OCI-LY3 (cell line): Measurements from ENCODE around the gene CLPTM1.
A peak's percentile ranks its signal among the peaks of the same experiment; 100 is the strongest.

Source experiments
- H2AFZ ChIP-seq: fragments of 200-600, 300-600 bp; shearing (Covaris generic); 2 replicates; pipeline ENCODE4 v1.6.0; 2014; ENCODE audit warnings: antibody characterized with exemption, low read depth, low read length
- H3K27ac ChIP-seq: fragments of 200-600, 300-600 bp; sonication (generic); 2 replicates; pipeline ENCODE4 v1.5.1; 2014; ENCODE audit warnings: mild to moderate bottlenecking, low read length, moderate library complexity, mixed read lengths
- H3K27me3 ChIP-seq: fragments of 200-600, 300-600 bp; sonication (generic); 2 replicates; pipeline ENCODE4 v1.6.1; 2014; ENCODE audit warnings: low read depth, low read length, mixed read lengths
- H3K36me3 ChIP-seq: fragments of 200-600, 300-600 bp; sonication (generic); replicated peaks from 2 replicates; pipeline ENCODE3; 2014; ENCODE audit warnings: low read depth, low read length, mixed read lengths
- H3K4me1 ChIP-seq: fragments of 300-600, 200-600 bp; sonication (generic); 2 replicates; pipeline ENCODE4 v1.6.1; 2014; ENCODE audit warnings: low read length, mixed read lengths
- H3K4me2 ChIP-seq: fragments of 200-600, 300-600 bp; sonication (generic); 2 replicates; pipeline ENCODE4 v1.6.1; 2014; ENCODE audit warnings: low read length, mixed read lengths
- H3K4me3 ChIP-seq: fragments of 300-600, 200-600 bp; sonication (generic); 2 replicates; pipeline ENCODE4 v1.5.1; 2014; ENCODE audit warnings: antibody characterized with exemption, mild to moderate bottlenecking, low read length, moderate library complexity
- H3K79me2 ChIP-seq: fragments of 300-600, 200-600 bp; shearing (Covaris generic); 2 replicates; pipeline ENCODE4 v1.6.1; 2014; ENCODE audit warnings: mild to moderate bottlenecking, low read length, mixed read lengths
- H3K9ac ChIP-seq: fragments of 300-600, 200-600 bp; shearing (Covaris generic); 2 replicates; pipeline ENCODE4 v1.6.0; 2014; ENCODE audit warnings: mild to moderate bottlenecking, low read length, moderate library complexity
- H3K9me3 ChIP-seq: fragments of 200-600, 300-600 bp; shearing (Covaris generic); 2 replicates; pipeline ENCODE4 v1.6.1; 2014; ENCODE audit warnings: low read length, mixed read lengths; ENCODE audit not compliant: insufficient read depth
- H4K20me1 ChIP-seq: fragments of 200-600, 300-600 bp; sonication (generic); 2 replicates; pipeline ENCODE4 v1.6.1; 2016; ENCODE audit warnings: low read length, mixed read lengths; ENCODE audit not compliant: insufficient read depth
- EZH2phosphoT487 ChIP-seq: fragments of 200-600 bp; shearing (Covaris generic); IDR thresholded peaks from 2 replicates; pipeline ENCODE4 v1.6.1; 2018; ENCODE audit warnings: antibody characterized with exemption, mixed run types, low read depth
- TF ChIP-seq, protein P1 (sequence below): fragments of 200-600, 300-600 bp; sonication (generic); IDR thresholded peaks from 2 replicates; pipeline ENCODE4 v1.5.1; 2014; ENCODE audit warnings: antibody characterized with exemption, low read length, low read depth

Gene CLPTM1

DNA sequence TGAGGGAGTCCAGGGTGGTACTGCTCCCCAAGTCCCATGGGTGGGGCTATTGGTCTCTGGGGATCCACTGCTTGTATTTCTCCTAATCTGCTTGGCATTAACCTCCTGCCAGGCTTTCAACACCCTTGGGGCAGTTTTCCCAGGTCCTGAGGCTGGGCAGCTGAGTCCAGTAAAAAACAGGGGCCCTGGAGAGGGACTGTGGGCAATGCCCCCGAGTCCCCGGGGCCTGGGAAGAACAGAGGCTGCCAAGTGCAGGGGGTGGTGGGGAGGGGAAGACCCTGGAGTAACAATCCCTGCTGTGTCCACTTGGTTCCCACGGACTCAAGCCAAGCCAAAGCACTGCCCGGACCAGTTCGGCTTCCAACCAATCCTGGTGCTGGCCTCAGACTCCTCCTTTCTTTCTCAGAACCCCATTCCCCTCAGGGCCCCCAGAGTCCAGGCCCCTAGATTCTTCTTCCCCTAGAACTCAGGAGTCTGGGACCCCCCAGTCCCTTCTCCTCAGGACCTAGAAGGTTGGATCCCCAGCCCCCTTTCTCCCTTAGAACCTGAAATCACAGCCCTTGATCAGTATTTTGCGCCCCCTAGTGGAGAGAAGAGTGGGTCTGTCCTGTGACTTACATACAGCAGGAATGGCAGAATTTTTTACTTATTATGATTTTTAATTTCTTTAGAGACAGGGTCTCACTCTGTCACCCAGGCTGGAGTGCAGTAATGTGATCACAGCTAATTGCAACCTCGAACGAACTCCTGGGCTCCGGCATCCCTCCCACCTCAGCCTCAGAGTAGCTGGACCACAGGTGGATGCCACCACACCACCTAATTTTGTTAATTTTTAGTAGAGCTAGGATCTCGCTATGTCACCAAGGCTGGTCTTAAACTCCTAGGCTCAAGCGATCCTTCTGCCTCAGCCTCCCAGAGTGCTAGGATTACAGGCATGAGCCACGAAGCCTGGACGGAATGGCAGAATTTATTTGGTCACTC lies 3.7 kb upstream of the CLPTM1 start:
- H3K4me2 ChIP-seq: no peak overlapping the region
- H3K9me3 ChIP-seq: no peaks in the 10 kb centered on the region
- H4K20me1 ChIP-seq: peaks cover 11% of the 10 kb centered on the region
- no peak overlapping the region for H3K9ac ChIP-seq
- no peaks in the 10 kb centered on the region for H3K27me3 ChIP-seq
- peaks cover 13% of the 10 kb centered on the region for H3K4me1 ChIP-seq
- no peak for TF ChIP-seq EZH2phosphoT487
- TF ChIP-seq, protein P1, sequence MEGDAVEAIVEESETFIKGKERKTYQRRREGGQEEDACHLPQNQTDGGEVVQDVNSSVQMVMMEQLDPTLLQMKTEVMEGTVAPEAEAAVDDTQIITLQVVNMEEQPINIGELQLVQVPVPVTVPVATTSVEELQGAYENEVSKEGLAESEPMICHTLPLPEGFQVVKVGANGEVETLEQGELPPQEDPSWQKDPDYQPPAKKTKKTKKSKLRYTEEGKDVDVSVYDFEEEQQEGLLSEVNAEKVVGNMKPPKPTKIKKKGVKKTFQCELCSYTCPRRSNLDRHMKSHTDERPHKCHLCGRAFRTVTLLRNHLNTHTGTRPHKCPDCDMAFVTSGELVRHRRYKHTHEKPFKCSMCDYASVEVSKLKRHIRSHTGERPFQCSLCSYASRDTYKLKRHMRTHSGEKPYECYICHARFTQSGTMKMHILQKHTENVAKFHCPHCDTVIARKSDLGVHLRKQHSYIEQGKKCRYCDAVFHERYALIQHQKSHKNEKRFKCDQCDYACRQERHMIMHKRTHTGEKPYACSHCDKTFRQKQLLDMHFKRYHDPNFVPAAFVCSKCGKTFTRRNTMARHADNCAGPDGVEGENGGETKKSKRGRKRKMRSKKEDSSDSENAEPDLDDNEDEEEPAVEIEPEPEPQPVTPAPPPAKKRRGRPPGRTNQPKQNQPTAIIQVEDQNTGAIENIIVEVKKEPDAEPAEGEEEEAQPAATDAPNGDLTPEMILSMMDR: peak; percentile 96
- peaks cover 25% of the 10 kb centered on the region for H3K79me2 ChIP-seq
- no peaks in the 10 kb centered on the region for H3K36me3 ChIP-seq
- no peak overlapping the region for H3K4me3 ChIP-seq
- H3K27ac ChIP-seq: no peak overlapping the region
- H2AFZ ChIP-seq: no peak overlapping the region

DNA sequence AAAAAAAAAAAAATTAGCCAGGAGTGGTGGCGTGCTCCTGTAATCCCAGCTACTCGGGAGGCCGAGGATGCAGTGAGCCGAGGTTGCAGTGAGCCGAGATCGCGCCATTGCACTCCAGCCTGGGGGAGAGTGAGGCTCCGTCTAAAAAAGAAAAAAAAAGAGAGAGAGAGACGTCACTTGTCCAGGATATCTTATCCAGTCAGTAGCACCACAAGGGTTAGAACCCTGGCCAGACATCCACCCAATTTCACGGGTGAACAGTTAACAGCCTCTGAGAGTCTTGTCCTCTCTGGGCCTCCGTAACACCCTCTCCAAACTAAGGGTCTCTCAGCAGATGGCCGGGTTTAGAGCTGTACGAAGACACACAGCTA lies 917 bp upstream of the CLPTM1 start:
- no peaks in the 10 kb centered on the region for H3K36me3 ChIP-seq
- no peaks in the 10 kb centered on the region for H3K9me3 ChIP-seq
- peak overlapping the region; percentile 85 for H3K27ac ChIP-seq
- H3K4me1 ChIP-seq: peaks cover 29% of the 10 kb centered on the region
- TF ChIP-seq EZH2phosphoT487: no peak
- TF ChIP-seq, protein P1: no peak
- H4K20me1 ChIP-seq: peaks cover 24% of the 10 kb centered on the region
- peak overlapping the region; percentile 98 for H2AFZ ChIP-seq
- no peaks in the 10 kb centered on the region for H3K27me3 ChIP-seq
- H3K79me2 ChIP-seq: peaks cover 52% of the 10 kb centered on the region
- H3K4me3 ChIP-seq: peak overlapping the region; percentile 83
- peak overlapping the region; percentile 87 for H3K9ac ChIP-seq
- H3K4me2 ChIP-seq: peak overlapping the region; percentile 72

DNA sequence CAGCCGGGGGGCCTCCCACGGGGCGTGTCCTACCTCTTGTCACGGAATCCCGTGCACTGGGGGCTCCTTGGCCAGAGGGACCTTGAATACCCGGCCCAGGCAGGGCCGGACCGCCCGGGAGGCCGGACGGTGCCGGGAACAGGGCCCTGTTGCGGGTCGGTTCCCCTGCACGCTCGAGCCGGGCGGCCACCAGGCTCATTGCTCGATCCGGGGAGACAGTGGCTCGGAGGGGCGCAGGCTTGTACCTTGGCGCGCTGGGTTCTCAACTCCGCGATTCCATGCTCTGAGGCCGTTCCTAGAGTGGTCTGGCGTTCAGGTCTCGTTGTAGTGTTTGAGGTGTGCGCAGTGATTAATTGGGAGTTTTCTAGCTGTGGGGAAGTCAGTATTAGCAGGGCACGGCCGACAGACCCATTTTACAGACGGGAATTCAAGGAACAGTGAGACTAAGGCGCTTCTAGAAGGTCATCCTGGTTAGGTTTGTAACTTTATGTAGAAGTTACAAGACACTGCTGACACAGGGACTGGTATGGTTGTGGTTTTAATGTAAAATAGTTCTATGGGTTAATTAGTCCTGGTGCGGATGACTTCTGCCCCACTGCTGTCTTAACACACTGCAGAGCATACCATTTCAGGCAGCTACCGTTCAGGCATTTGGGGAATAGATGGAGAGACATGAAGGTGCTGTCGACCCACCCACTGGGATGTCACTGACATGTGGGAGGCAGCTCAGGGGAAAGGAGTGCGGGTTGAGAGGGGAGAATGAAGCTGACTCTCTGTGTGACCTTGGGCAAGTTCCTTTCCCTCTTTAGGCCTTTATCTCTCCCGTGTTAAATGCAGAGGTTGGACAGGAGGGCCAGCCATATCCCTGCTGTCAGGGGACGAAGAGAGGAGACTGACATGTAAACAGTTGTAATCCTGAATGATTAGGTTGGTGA lies 592 bp downstream of the CLPTM1 start:
- Histone ChIP-seq H3K27me3 (no peaks in the 10 kb centered on the region), H3K79me2 (peaks cover 68% of the 10 kb centered on the region), H4K20me1 (peaks cover 33% of the 10 kb centered on the region), H3K4me1 (peaks cover 36% of the 10 kb centered on the region), H3K9me3 (no peaks in the 10 kb centered on the region), H3K9ac (peak overlapping the region; percentile 95), H3K4me2 (peak overlapping the region; percentile 100), H3K4me3 (peak overlapping the region; percentile 83), H3K27ac (peak overlapping the region; percentile 60), H3K36me3 (peaks cover 5% of the 10 kb centered on the region), H2AFZ (peak overlapping the region; percentile 40; the same call in 1 of the 2 replicates)
- TF ChIP-seq, protein P1: no peak
- no peak for TF ChIP-seq EZH2phosphoT487
